HG03520 (cell line): ENCODE data around the gene OR52B2.

Source experiments
- ATAC-seq: cut with Tn5 transposase; IDR thresholded peaks from one replicate; pipeline ENCODE4 v1.9.1; 2021; ENCODE audit warnings: mild to moderate bottlenecking, moderate library complexity; ENCODE audit not compliant: unreplicated experiment

Gene OR52B2

GRCh38 chr11:6170226-6170625, at the start of gene OR52B2:
TSS of gene OR52B2 (minus strand) at chr11:6170326. CDS start at chr11:6170326, 0 bp downstream.
- ATAC-seq: no peak

GRCh38 chr11:6219359-6219758, 49.2 kb upstream of the OR52B2 start:
- ATAC-seq: no peak

DNA sequence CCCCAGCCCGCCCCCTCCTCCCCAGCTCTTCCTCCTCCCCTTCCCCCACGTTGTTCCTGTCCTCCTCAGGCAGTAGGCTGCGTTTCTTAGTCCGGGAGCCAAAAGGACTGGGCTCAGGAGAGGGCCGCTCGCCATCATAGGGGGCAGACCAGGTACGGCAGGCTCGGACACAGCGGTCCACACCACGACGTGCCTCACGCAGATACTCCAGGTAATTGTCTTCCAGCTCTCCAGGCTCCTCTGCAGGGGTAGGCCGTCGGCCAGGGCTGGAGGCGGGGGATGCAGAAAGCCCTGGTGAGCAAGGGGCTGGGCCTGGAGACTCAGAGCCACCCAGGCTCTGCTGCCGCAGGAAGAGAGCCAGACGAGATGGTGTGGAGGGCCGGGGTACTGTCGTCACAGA, 47.6 kb upstream of the OR52B2 start:
- ATAC-seq: no peak

- no peak for ATAC-seq
Observed at GRCh38 chr11:6216501-6216900, 46.4 kb upstream of the OR52B2 start.

GRCh38 chr11:6214530-6214929, 44.4 kb upstream of the OR52B2 start:
- no peak for ATAC-seq

DNA sequence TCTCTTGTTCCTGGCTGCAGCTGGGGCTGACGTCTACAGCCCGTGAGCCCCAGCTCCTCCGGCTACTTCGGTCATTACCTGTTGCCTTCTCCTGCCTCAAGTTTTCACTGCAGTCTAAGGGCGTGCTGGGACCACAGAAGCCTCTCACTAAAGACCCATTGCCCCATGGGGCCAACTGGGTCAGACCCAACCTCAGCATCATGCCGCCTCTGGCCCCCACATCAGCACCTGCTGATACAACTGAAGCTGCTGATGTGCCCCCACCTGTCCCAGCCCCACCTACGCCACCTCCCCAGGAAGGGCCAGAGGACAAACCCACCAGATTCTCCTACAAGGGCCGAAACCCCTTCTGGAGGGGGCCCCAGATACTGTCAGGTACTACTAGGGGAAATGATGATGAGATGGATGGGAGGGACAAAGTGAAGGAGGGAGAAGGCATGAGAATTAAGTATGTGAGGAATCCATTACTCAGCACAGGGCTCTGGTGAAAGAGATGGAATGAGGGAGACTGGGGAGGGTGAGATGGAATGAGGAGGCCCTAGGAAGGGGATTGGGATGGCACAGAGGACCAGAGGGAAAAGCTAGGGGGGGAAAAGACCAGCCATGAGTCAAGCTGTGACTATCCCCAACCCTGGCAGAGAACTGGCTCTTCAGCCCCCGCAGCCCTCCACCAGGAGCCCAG, 40.3 kb upstream of the OR52B2 start:
- ATAC-seq: no peak

- ATAC-seq: no peak
Observed at GRCh38 chr11:6209801-6210200, 39.7 kb upstream of the OR52B2 start.

GRCh38 chr11:6206456-6207180, 36.5 kb upstream of the OR52B2 start:
- no peak for ATAC-seq

DNA sequence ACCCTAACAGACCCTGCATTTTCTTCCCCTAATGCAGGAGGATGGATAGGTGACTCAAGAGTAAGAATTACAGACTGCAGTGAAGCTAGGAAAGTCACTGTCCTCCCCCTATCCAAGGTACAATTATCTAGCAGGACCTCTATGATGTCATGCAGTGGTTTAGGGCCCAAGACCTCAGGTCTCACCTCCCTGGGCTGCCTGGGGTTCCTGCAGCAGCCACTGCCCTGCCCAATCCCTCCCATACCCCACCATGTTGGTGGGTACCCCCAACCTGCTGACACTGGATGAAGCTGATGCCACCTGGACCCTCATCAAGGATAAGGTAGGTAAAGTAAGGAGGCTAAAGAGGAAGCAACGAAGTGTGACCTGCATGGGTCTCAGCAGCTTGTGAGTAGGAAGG, 35.2 kb upstream of the OR52B2 start, which contains the start of gene C11orf42:
C11orf42 (plus strand) TSS at position 192 of the 400 bp plus-strand sequence; CDS start at position 251, 59 bp downstream.
- ATAC-seq: no peak

- ATAC-seq: no peak
Observed at GRCh38 chr11:6204706-6205105, 34.6 kb upstream of the OR52B2 start.

DNA sequence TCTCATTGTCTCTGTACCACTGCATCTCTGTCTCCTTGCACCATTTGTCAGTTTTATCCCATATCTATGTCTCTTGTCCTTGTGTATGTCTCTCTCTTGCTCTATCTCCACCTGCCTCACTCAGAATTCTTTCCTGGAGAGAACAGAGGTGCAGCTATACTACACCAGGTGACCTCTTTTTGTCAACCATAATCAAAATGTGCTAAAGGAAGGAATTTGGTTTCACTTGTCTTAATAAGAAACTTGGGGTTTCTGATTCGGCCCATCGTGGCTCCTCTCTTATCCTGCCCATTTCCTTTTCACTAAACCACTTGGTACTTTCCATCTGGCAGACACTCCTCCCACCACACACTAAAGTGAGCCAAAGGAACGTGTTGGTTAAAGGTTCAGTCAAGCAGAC, 33.2 kb upstream of the OR52B2 start:
- ATAC-seq: peak; percentile 52

DNA sequence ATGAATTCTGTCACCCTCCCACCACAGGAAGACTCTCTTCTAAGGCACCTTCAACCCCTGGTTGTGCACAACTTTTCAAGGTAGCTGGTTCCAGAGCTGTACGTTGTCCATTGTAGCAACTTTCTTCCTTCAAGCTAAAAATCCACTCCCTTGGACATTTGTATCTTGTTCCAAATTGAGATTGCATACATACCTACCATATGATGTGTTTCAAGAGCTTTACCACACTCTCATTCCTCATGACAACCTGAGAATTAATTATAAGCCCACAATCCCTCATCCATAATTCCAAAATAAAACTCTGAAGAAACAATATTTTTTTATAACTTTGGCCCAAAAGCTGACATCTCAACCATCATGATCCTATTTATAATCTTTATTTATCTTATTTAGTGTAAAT, 31.9 kb upstream of the OR52B2 start:
- no peak for ATAC-seq

DNA sequence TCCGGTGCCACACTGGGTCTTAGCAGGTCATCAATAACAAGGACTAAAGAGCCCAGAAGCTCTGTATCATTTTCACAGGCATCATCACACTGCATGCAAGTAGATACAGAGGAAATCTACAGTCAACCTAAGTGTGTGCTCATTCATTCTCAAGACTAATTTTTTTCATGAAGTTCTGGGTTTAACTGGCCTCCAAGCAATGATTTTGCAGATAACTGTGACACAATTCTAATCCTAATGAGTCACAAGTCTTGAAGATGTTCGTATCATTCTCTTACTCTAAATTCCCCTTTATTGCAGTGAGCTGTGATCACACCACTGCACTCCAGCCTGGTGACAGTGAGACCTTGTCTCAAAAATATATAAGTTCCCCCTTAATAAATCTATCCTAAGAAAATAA, 31.4 kb upstream of the OR52B2 start:
- ATAC-seq: no peak

DNA sequence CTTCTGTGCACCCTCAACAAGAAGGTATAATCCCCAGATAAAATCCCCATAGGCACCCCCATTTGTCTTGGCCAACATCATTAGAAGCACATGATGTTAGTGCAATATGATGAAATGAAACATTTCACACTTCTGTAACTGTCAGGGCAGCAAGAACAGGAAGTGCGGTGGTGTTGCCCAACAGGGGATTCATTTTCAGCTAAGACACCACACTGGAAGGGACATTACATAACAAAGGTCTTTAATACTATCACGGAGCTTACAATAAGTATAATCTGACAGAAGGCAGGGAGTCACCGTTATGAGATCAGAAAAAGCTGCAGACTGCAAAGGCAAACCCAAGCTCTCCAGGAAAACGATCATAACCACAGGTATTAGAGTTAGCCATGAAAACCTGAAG, 30.8 kb upstream of the OR52B2 start:
- ATAC-seq: no peak

DNA sequence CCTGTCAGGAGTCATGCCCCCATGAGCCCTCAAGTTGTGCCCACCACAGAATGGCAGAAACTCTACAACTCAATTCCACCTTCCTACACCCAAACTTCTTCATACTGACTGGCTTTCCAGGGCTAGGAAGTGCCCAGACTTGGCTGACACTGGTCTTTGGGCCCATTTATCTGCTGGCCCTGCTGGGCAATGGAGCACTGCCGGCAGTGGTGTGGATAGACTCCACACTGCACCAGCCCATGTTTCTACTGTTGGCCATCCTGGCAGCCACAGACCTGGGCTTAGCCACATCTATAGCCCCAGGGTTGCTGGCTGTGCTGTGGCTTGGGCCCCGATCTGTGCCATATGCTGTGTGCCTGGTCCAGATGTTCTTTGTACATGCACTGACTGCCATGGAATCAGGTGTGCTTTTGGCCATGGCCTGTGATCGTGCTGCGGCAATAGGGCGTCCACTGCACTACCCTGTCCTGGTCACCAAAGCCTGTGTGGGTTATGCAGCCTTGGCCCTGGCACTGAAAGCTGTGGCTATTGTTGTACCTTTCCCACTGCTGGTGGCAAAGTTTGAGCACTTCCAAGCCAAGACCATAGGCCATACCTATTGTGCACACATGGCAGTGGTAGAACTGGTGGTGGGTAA, 29.2 kb upstream of the OR52B2 start, which contains the start of gene OR52W1:
OR52W1 (plus strand) TSS at position 51 of the 637 bp plus-strand sequence; CDS start at position 51, 0 bp downstream.
- ATAC-seq: no peak

DNA sequence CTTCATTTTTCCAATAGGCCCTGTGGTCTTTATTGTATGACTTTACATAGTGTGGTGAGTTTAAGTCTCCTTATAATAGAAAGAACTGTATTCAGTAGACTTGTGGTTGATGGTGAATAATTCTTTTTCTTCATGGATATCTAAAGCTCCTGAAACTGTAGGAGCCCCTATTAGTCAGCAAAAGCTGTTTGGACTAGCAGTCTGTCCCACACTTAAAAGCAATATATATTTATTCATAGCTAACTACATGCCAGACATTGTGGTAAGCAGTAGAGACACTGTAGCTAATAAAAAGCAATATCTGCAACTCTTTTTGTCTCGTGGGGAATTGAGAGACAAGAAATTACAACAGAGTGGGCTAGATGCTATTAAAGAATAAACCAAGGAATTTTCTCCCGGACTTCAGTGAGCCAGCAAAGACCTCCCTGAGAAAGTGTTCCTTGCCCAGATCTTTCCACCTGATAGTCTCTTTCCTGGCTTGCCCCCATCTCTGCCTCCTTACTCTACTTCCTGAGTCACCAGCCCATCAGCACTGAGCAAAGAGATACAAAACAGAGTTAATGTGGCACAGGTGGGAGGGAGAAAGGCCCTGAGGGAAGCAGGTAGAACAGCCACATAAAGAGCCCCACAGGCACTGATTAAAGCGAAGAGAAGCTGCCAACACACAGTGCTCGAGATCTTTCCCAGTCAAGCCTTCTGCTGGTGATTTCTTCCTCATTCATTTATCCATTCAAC, 27.5 kb upstream of the OR52B2 start:
- ATAC-seq: no peak

DNA sequence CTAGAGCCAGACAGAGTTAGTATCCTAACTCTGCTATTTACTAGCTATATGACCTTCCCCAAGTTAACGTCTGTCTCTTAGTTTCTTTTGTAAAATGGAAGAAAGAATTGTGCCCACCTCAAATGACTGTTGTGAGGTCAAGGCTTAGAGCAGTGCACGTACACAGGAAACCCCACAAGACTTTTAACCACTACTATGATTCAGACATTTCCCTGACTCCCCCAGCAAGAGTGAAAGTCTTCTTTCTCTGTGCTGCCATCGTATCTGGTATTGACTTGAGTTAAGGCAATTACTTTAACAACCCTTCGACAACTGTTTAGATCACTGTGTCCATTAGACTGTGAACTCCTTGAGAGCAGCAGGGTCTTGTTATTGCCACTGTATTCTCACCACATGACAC, 26.3 kb upstream of the OR52B2 start:
- no peak for ATAC-seq

GRCh38 chr11:6194065-6194581, 24.0 kb upstream of the OR52B2 start:
- ATAC-seq: no peak

DNA sequence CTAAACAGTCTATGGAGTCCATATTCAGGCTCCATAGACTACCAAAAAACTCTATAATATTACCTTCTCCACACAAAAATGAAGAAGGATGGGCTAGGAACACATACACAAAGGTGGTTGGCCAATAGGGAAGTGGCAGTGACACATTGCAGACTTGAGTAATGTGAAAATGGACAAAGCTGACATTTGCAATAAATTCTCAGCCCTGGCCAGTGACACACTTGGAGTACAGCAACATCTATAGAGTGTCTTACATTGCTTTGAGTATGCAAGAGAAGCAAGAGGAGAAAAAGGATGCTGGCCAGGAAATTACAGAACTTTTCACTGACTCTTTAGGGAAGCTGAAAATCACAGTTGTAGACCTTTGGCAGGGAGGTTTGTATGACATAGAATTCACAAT, 21.6 kb upstream of the OR52B2 start:
- ATAC-seq: no peak

GRCh38 chr11:6175440-6175839, 5.3 kb upstream of the OR52B2 start:
- no peak for ATAC-seq
